ENCODE data around the gene NEB. TPM values are rescaled to one million over a fixed set of nuclear protein-coding genes. Genes with fewer than 3 reads are reported as not detected.

The NEB gene
- polyA plus RNA-seq, 3 donors, result 2.7 TPM; not detected in 2

- 30% methylated on average over 2 of the region's 3 CpGs for WGBS (ENCODE audit: insufficient coverage)
- no peak overlapping the region for H3K4me3 ChIP-seq (replicated peaks in 1 of 3; ENCODE audit: low read depth in 2 of 3, low read length in 3 of 3)
- no peak overlapping the region for H3K4me2 ChIP-seq (replicated peaks; ENCODE audit: extremely low read depth, low read length, poor library complexity, severe bottlenecking)
- no peaks in the 10 kb centered on the region for H3K4me1 Mint-ChIP-seq
- no peak overlapping the region for H2AFZ ChIP-seq (ENCODE audit: insufficient read depth, low read depth, low read length, poor library complexity, severe bottlenecking)
- peak overlapping the region in 1 of 2 donors; percentile 14 for H3K27ac ChIP-seq (ENCODE audit: low read depth in 1 of 2, low read length in 2 of 2)
- peaks cover 74 to 94% of the 10 kb centered on the region in 2 donors for H3K36me3 ChIP-seq (replicated peaks in 1 of 2; ENCODE audit: control insufficient read depth in 1 of 2, insufficient read depth in 2 of 2, low read length in 2 of 2)
- no peaks in the 10 kb centered on the region for H3K27me3 ChIP-seq (ENCODE audit: control insufficient read depth in 2 of 2, insufficient read depth in 2 of 2, low read length in 2 of 2)
- peaks cover 70 to 92% of the 10 kb centered on the region in 2 donors for H3K36me3 Mint-ChIP-seq
- peaks cover 4% of the 10 kb centered on the region for H3K79me2 ChIP-seq (ENCODE audit: insufficient read depth, low read length)
- TF ChIP-seq CTCF (IDR thresholded peaks at IDR 0.05), result peak; percentile 87
- H3K9ac ChIP-seq (ENCODE audit: insufficient read depth, low read length, poor library complexity, severe bottlenecking), result no peak overlapping the region
- no peaks in the 10 kb centered on the region for H3K4me1 ChIP-seq (ENCODE audit: control insufficient read depth in 1 of 2, insufficient read depth in 2 of 2, low read length in 2 of 2)
- peaks cover 0 to 2% (median 0%) of the 10 kb centered on the region in 3 donors for H3K27me3 Mint-ChIP-seq (ENCODE audit: low read depth in 3 of 3)
- DNase-seq, result peak; percentile 10 to 41 (median 24)
- H3K9me3 ChIP-seq (replicated peaks in 1 of 2; ENCODE audit: control insufficient read depth in 1 of 2, insufficient read depth in 1 of 2, low read length in 2 of 2), result no peaks in the 10 kb centered on the region
- H3K27ac Mint-ChIP-seq, result peak overlapping the region in 2 of 7 donors; percentile 22 to 26
- intact Hi-C loops (cut with micrococcal nuclease), result loop anchor here in 1 of 2 donors (10.0 kb wide), 1 partner anchor 1843 kb away; no protein-coding TSS in a partner anchor
- H4K20me1 ChIP-seq (ENCODE audit: insufficient read depth, low read length), result no peaks in the 10 kb centered on the region
- H3K9me3 Mint-ChIP-seq, result no peaks in the 10 kb centered on the region
- no peak overlapping the region for H3K4me3 Mint-ChIP-seq
Observed at GRCh38 chr2:151437630-151438029, 296.6 kb downstream of the NEB start.

Other genes starting within 250 kb of the NEB start
- 10 to 100 TPM; 21.3 to 85.8 (median 74.5) TPM for gene ARL5A, start 93.9 kb upstream of the NEB start, polyA plus RNA-seq